ENCODE results near the gene CYB5R4. TPM values are rescaled to one million over a fixed set of nuclear protein-coding genes. Genes with fewer than 3 reads are reported as not detected.

The CYB5R4 gene
- total RNA-seq, 2 experiments from 2014 or later: 15.5 to 16.3 TPM

DNA sequence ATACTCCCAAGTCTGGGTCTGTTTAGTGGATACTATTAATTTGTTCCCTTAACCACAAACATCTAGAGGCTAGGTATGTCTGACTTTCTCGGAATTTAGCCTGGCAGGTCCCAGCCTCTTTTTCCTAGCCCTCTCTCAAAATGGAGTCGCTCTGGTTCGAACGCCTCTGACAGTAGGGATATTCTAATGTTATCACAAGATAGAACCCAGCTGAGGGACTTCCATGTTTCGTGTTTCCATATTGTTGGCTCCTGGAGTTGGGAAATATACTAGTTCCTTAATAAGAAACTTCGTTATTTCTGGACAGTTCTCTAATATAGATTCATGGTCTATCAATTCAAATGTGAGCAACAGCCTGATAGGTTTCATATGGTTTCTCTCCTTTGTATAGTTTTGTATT lies 16.4 kb downstream of the CYB5R4 start:
- Mint-ChIP-seq H3K36me3 (ENCODE audit: low read depth) (peaks cover 30% of the 10 kb centered on the region), H3K4me1 (ENCODE audit: low read depth) (peaks cover 71% of the 10 kb centered on the region), H3K27ac (no peak overlapping the region), H3K4me3 (no peak overlapping the region), H3K9me3 (no peaks in the 10 kb centered on the region), H3K27me3 (no peaks in the 10 kb centered on the region)
- peaks cover 5% of the 10 kb centered on the region for H3K4me1 ChIP-seq (ENCODE audit: insufficient read depth, low read length)
- DNase-seq: no peak
- ATAC-seq (ENCODE audit: poor library complexity): no peak
- no peaks in the 10 kb centered on the region for H3K27me3 ChIP-seq (ENCODE audit: control insufficient read depth in 1 of 2, insufficient read depth in 2 of 2, low read length in 2 of 2)
- CTCF ChIA-PET: no interaction called here
- intact Hi-C loops (cut with DNase I, micrococcal nuclease): no loop called here
- H3K36me3 ChIP-seq (ENCODE audit: insufficient read depth, low read length): no peaks in the 10 kb centered on the region
- H3K9me3 ChIP-seq (ENCODE audit: control insufficient read depth in 1 of 2, insufficient read depth in 1 of 2, low read length in 2 of 2): no peaks in the 10 kb centered on the region
- no peak overlapping the region for H3K27ac ChIP-seq (ENCODE audit: low read depth in 1 of 2, low read length in 2 of 2)
- POLR2A ChIA-PET: no interaction called here
- TF ChIP-seq, protein P1, sequence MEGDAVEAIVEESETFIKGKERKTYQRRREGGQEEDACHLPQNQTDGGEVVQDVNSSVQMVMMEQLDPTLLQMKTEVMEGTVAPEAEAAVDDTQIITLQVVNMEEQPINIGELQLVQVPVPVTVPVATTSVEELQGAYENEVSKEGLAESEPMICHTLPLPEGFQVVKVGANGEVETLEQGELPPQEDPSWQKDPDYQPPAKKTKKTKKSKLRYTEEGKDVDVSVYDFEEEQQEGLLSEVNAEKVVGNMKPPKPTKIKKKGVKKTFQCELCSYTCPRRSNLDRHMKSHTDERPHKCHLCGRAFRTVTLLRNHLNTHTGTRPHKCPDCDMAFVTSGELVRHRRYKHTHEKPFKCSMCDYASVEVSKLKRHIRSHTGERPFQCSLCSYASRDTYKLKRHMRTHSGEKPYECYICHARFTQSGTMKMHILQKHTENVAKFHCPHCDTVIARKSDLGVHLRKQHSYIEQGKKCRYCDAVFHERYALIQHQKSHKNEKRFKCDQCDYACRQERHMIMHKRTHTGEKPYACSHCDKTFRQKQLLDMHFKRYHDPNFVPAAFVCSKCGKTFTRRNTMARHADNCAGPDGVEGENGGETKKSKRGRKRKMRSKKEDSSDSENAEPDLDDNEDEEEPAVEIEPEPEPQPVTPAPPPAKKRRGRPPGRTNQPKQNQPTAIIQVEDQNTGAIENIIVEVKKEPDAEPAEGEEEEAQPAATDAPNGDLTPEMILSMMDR (IDR thresholded peaks at IDR 0.05): no peak
- no peak overlapping the region for H3K4me3 ChIP-seq (ENCODE audit: low read length)

DNA sequence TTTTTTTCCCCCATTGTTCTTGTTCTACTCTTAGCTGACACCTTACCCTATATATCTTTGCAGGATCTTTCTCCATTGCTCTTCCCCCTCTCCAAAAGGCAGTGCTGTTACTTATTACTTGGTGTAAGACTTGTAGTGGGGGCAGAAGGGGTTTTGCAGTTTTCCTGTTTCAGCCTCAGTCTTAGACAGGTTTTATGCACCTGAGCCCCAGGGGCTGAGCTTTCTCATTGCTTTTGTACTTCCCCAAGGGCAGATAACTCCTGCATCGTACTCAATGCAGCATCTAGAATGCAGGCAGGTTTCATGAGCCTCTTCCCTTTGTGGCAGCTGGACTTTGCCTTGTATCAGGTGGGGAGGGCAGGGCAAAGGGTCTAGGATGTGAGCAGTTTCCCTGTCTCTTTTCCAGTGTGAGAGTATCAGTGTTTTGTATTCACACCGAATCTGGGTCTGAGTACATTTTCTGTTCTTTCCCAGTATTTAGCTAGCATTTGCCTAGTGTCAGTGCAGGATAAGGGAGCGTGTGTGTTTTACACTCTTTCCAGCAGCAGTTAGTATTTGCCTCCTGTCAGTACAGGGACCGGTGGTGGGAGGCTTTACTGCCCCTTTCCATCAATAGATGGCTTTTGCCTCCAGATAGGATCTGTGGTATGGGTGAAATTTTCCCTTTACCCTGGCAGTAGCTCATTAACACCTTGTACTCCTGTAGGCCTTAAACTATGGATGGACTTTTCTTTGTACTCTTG lies 19.6 kb downstream of the CYB5R4 start:
- DNase-seq (no peak), ATAC-seq (ENCODE audit: poor library complexity) (no peak)
- Mint-ChIP-seq H3K27me3 (no peaks in the 10 kb centered on the region), H3K27ac (no peak overlapping the region), H3K4me1 (ENCODE audit: low read depth) (peaks cover 45% of the 10 kb centered on the region), H3K9me3 (no peaks in the 10 kb centered on the region), H3K36me3 (ENCODE audit: low read depth) (peaks cover 9% of the 10 kb centered on the region), H3K4me3 (no peak overlapping the region)
- POLR2A ChIA-PET: interaction anchor here (1.0 kb wide), 1 partner anchor 20 kb away, joined by 3 read pairs; the partner anchor contains the start of gene CYB5R4
- peaks cover 2% of the 10 kb centered on the region for H3K4me1 ChIP-seq (ENCODE audit: insufficient read depth, low read length)
- H3K9me3 ChIP-seq (ENCODE audit: control insufficient read depth in 1 of 2, insufficient read depth in 1 of 2, low read length in 2 of 2): no peaks in the 10 kb centered on the region
- H3K27me3 ChIP-seq (ENCODE audit: control insufficient read depth in 1 of 2, insufficient read depth in 2 of 2, low read length in 2 of 2): no peaks in the 10 kb centered on the region
- no peak overlapping the region for H3K27ac ChIP-seq (ENCODE audit: low read depth in 1 of 2, low read length in 2 of 2)
- CTCF ChIA-PET: no interaction called here
- no peak overlapping the region for H3K4me3 ChIP-seq (ENCODE audit: low read length)
- TF ChIP-seq, protein P1 (IDR thresholded peaks at IDR 0.05): no peak
- intact Hi-C loops (cut with DNase I, micrococcal nuclease): no loop called here
- no peaks in the 10 kb centered on the region for H3K36me3 ChIP-seq (ENCODE audit: insufficient read depth, low read length)

DNA sequence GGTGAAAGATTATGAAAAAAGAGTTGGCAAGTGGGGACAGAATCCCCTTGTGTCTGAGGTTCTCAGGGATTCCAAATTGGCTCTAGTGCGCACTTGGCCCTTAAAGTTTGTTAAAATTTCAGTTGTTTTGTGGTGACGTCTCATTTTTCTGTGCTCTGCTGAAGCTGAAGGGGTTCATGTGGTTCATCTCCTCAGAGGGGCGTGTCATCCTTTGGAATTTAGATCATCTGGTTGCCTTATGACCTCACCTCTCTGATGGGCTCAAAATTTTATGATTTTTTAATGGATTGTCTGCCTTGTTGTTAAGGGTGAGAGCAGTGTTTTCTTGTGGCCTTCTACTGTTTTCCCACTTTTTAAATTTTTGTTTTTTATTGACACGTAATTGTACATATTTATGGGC lies 20.3 kb downstream of the CYB5R4 start:
- no peaks in the 10 kb centered on the region for H3K27me3 ChIP-seq (ENCODE audit: control insufficient read depth in 1 of 2, insufficient read depth in 2 of 2, low read length in 2 of 2)
- DNase-seq: no peak
- no peak for ATAC-seq (ENCODE audit: poor library complexity)
- H3K9me3 ChIP-seq (ENCODE audit: control insufficient read depth in 1 of 2, insufficient read depth in 1 of 2, low read length in 2 of 2): no peaks in the 10 kb centered on the region
- no peaks in the 10 kb centered on the region for H3K27me3 Mint-ChIP-seq
- no peaks in the 10 kb centered on the region for H3K9me3 Mint-ChIP-seq
- CTCF ChIA-PET: no interaction called here
- no peak overlapping the region for H3K4me3 Mint-ChIP-seq
- intact Hi-C loops (cut with DNase I, micrococcal nuclease): loop anchor here in 1 of 2 experiments (5.0 kb wide), 1 partner anchor 1443 kb away; no protein-coding TSS in a partner anchor
- TF ChIP-seq, protein P1 (IDR thresholded peaks at IDR 0.05): no peak
- peaks cover 46% of the 10 kb centered on the region for H3K4me1 Mint-ChIP-seq (ENCODE audit: low read depth)
- H3K4me1 ChIP-seq (ENCODE audit: insufficient read depth, low read length): peaks cover 2% of the 10 kb centered on the region
- H3K27ac ChIP-seq (ENCODE audit: low read depth in 1 of 2, low read length in 2 of 2): no peak overlapping the region
- no peaks in the 10 kb centered on the region for H3K36me3 ChIP-seq (ENCODE audit: insufficient read depth, low read length)
- POLR2A ChIA-PET: interaction anchor here (1.0 kb wide), 1 partner anchor 20 kb away, joined by 3 read pairs; the partner anchor contains the start of gene CYB5R4
- no peak overlapping the region for H3K27ac Mint-ChIP-seq
- peaks cover 5% of the 10 kb centered on the region for H3K36me3 Mint-ChIP-seq (ENCODE audit: low read depth)
- H3K4me3 ChIP-seq (ENCODE audit: low read length): no peak overlapping the region

Measured in CD4-positive, alpha-beta T cell (primary cell).